Neuronal stem cell (in vitro differentiated cells): ENCODE data around the gene USF3.

Experiments
- DNase-seq: peaks from one replicate; pipeline ENCODE4 v3.0.0-alpha.2; 2013; ENCODE audit warnings: low spot score
- H2AFZ ChIP-seq: one replicate; pipeline ENCODE4 v1.6.1; 2013; ENCODE audit warnings: mild to moderate bottlenecking, low read length, inconsistent platforms
- H2AK5ac ChIP-seq: 2 replicates; pipeline ENCODE4 v1.6.1; 2013; ENCODE audit warnings: low read depth, mild to moderate bottlenecking, inconsistent platforms, low read length, moderate library complexity, mixed read lengths
- H2BK120ac ChIP-seq: 2 replicates; pipeline ENCODE4 v1.6.1; 2013; ENCODE audit warnings: low read depth, mild to moderate bottlenecking, inconsistent platforms, low read length, moderate library complexity, mixed read lengths
- H2BK12ac ChIP-seq: one replicate; pipeline ENCODE4 v1.6.1; 2013; ENCODE audit warnings: low read length, inconsistent platforms
- H2BK15ac ChIP-seq: 2 replicates; pipeline ENCODE4 v1.6.1; 2013; ENCODE audit warnings: mild to moderate bottlenecking, low read length, inconsistent platforms, mixed read lengths
- H2BK5ac ChIP-seq: one replicate; pipeline ENCODE4 v1.6.1; 2013; ENCODE audit warnings: inconsistent platforms, mild to moderate bottlenecking, low read length, moderate library complexity
- H3K14ac ChIP-seq: one replicate; pipeline ENCODE4 v1.6.1; 2013; ENCODE audit warnings: low read length, inconsistent platforms
- H3K18ac ChIP-seq: 2 replicates; pipeline ENCODE4 v1.6.1; 2013; ENCODE audit warnings: low read length, inconsistent platforms
- H3K23ac ChIP-seq: 2 replicates; pipeline ENCODE4 v1.6.1; 2013; ENCODE audit warnings: low read depth, mild to moderate bottlenecking, mixed read lengths, low read length, inconsistent platforms; ENCODE audit not compliant: poor library complexity
- H3K27ac ChIP-seq: replicated peaks from 3 replicates; pipeline ENCODE4 v1.5.1; 2013; ENCODE audit warnings: low read length, inconsistent platforms
- H3K27me3 ChIP-seq, 3 experiments: 2 replicates each; pipeline ENCODE4 v1.6.1; 2013; ENCODE audit warnings: low read length in 3 of 3, mild to moderate bottlenecking in 2 of 3, inconsistent platforms in 1 of 3, low read depth in 1 of 3, mixed read lengths in 1 of 3, moderate library complexity in 1 of 3; ENCODE audit not compliant: control insufficient read depth in 3 of 3, insufficient read depth in 3 of 3
- H3K36me3 ChIP-seq, 2 donors: replicated peaks in 1 of 2; 2 replicates each; pipeline ENCODE4 v1.6.1; 2013; ENCODE audit warnings: low read length in 2 of 2; ENCODE audit not compliant: control insufficient read depth in 2 of 2, insufficient read depth in 2 of 2
- H3K4ac ChIP-seq: 2 replicates; pipeline ENCODE4 v1.6.1; 2013; ENCODE audit warnings: inconsistent platforms, mild to moderate bottlenecking, low read length, moderate library complexity
- H3K4me1 ChIP-seq, 2 donors: 1 replicate in 1 of 2; 2 replicates in 1 of 2; pipeline ENCODE4 v1.6.1; 2013; ENCODE audit warnings: low read length in 2 of 2, low read depth in 1 of 2; ENCODE audit not compliant: control insufficient read depth in 2 of 2, insufficient read depth in 1 of 2
- H3K4me2 ChIP-seq: one replicate; pipeline ENCODE4 v1.6.1; 2013; ENCODE audit warnings: mild to moderate bottlenecking, low read length, inconsistent platforms; ENCODE audit not compliant: insufficient read depth, poor library complexity, severe bottlenecking
- H3K4me3 ChIP-seq, 2 donors: 2 replicates each; pipeline ENCODE4 v1.5.1; 2013; ENCODE audit warnings: low read length in 2 of 2, mild to moderate bottlenecking in 2 of 2, inconsistent platforms in 1 of 2, moderate library complexity in 1 of 2
- H3K79me1 ChIP-seq: one replicate; pipeline ENCODE4 v1.6.1; 2013; ENCODE audit warnings: low read depth, mild to moderate bottlenecking, inconsistent platforms, low read length, moderate library complexity
- H3K9ac ChIP-seq: one replicate; pipeline ENCODE4 v1.6.1; 2013; ENCODE audit warnings: mild to moderate bottlenecking, low read depth, low read length, inconsistent platforms; ENCODE audit not compliant: poor library complexity
- H3K9me3 ChIP-seq, 2 donors: replicated peaks in 1 of 2; 2 replicates each; pipeline versions ENCODE3 to v1.6.1; 2013; ENCODE audit warnings: low read length in 2 of 2, mild to moderate bottlenecking in 2 of 2, inconsistent platforms in 1 of 2, low read depth in 1 of 2, mixed read lengths in 1 of 2, moderate library complexity in 1 of 2; ENCODE audit not compliant: control insufficient read depth in 2 of 2, insufficient read depth in 1 of 2
- H4K8ac ChIP-seq: one replicate; pipeline ENCODE4 v1.6.1; 2013; ENCODE audit warnings: low read depth, mild to moderate bottlenecking, inconsistent platforms, low read length, moderate library complexity
- H4K91ac ChIP-seq: one replicate; pipeline ENCODE4 v1.6.1; 2013; ENCODE audit warnings: low read length, low read depth, mild to moderate bottlenecking, inconsistent platforms; ENCODE audit not compliant: poor library complexity
- WGBS, 2 donors: extraction: QIAGEN DNeasy Blood & Tissue Kit; methylation state at CpG; one replicate each; pipeline ENCODE4 v1.1.7; 2013; ENCODE audit warnings: missing lambda C conversion rate in 2 of 2, mixed read lengths in 1 of 2; ENCODE audit not compliant: insufficient read length in 2 of 2, insufficient replicate concordance in 1 of 2; ENCODE audit errors: extremely low coverage in 2 of 2; 5-methylcytosine and 5-hydroxymethylcytosine counted together

The USF3 gene

GRCh38 chr3:113607219-113607596 is 89.2 kb downstream of the USF3 start:
- H3K4me1 ChIP-seq, result peaks cover 2 to 7% of the 10 kb centered on the region in 2 donors

GRCh38 chr3:113606539-113607218 is 89.8 kb downstream of the USF3 start:
- Histone ChIP-seq H3K27me3 (no peaks in the 10 kb centered on the region), H3K9me3 (no peaks in the 10 kb centered on the region), H3K23ac (no peak overlapping the region), H3K4me1 (peaks cover 3 to 7% of the 10 kb centered on the region in 2 donors), H3K9ac (no peak overlapping the region), H3K14ac (no peak overlapping the region), H4K8ac (no peak overlapping the region), H2BK5ac (no peak overlapping the region), H3K18ac (no peak overlapping the region), H2AFZ (peak overlapping the region; percentile 64), H2BK120ac (no peak overlapping the region), H3K27ac (no peak overlapping the region), H3K79me1 (no peaks in the 10 kb centered on the region), H3K4me3 (no peak overlapping the region), H4K91ac (no peak overlapping the region), H2BK12ac (no peak overlapping the region), H3K4ac (no peak overlapping the region), H2AK5ac (no peak overlapping the region), H3K36me3 (no peaks in the 10 kb centered on the region), H3K4me2 (no peak overlapping the region), H2BK15ac (no peak overlapping the region)
- DNase-seq, result no peak
- no CpG with 5 or more reads among the region's 8 CpGs for WGBS, 2 donors

More at GRCh38 chr3:113607219-113607596, 89.2 kb downstream of the USF3 start:
- Histone ChIP-seq H3K14ac (no peak overlapping the region), H3K18ac (no peak overlapping the region), H3K36me3 (no peaks in the 10 kb centered on the region), H2BK12ac (no peak overlapping the region), H3K9ac (no peak overlapping the region), H3K4ac (no peak overlapping the region), H3K4me3 (no peak overlapping the region), H3K9me3 (no peaks in the 10 kb centered on the region), H4K8ac (no peak overlapping the region), H2AK5ac (no peak overlapping the region), H4K91ac (no peak overlapping the region), H2BK5ac (no peak overlapping the region), H3K27ac (no peak overlapping the region), H3K27me3 (no peaks in the 10 kb centered on the region), H2AFZ (peak overlapping the region; percentile 64), H2BK120ac (no peak overlapping the region), H3K4me2 (no peak overlapping the region), H3K79me1 (no peaks in the 10 kb centered on the region), H3K23ac (no peak overlapping the region), H2BK15ac (no peak overlapping the region)
- WGBS, 2 donors, result no CpG with 5 or more reads among the region's 5 CpGs
- no peak for DNase-seq

- H3K79me1 ChIP-seq, result no peaks in the 10 kb centered on the region
- H2BK12ac ChIP-seq, result no peak overlapping the region
- H3K4me2 ChIP-seq, result no peak overlapping the region
- H3K14ac ChIP-seq, result no peak overlapping the region
- no peak overlapping the region for H3K23ac ChIP-seq
- peak overlapping the region; percentile 86 for H3K18ac ChIP-seq
- no peak overlapping the region for H2BK15ac ChIP-seq
- no peak overlapping the region for H2BK120ac ChIP-seq
- no peak overlapping the region for H2AK5ac ChIP-seq
- no peak overlapping the region for H2AFZ ChIP-seq
- H3K4me3 ChIP-seq, result no peak overlapping the region
- peaks cover 3 to 7% of the 10 kb centered on the region in 2 donors for H3K4me1 ChIP-seq
- no peak overlapping the region for H2BK5ac ChIP-seq
- H3K9ac ChIP-seq, result no peak overlapping the region
- H3K4ac ChIP-seq, result no peak overlapping the region
- no CpG with 5 or more reads among the region's 11 CpGs for WGBS, 2 donors
- no peak overlapping the region for H4K91ac ChIP-seq
- H3K9me3 ChIP-seq, result no peaks in the 10 kb centered on the region
- no peak overlapping the region for H3K27ac ChIP-seq
- H3K36me3 ChIP-seq, result no peaks in the 10 kb centered on the region
- DNase-seq, result no peak
- H4K8ac ChIP-seq, result no peak overlapping the region
- no peaks in the 10 kb centered on the region for H3K27me3 ChIP-seq
Observed at GRCh38 chr3:113602836-113603235, 93.6 kb downstream of the USF3 start.

GRCh38 chr3:113602256-113602655 is 94.2 kb downstream of the USF3 start:
- WGBS, 2 donors, result no CpG with 5 or more reads among the region's 2 CpGs
- Histone ChIP-seq H2AFZ (no peak overlapping the region), H3K9ac (no peak overlapping the region), H3K27ac (no peak overlapping the region), H3K79me1 (no peaks in the 10 kb centered on the region), H3K23ac (no peak overlapping the region), H2BK15ac (no peak overlapping the region), H4K8ac (no peak overlapping the region), H3K4ac (no peak overlapping the region), H3K27me3 (no peaks in the 10 kb centered on the region), H3K36me3 (no peaks in the 10 kb centered on the region), H2BK120ac (no peak overlapping the region), H2BK12ac (no peak overlapping the region), H2AK5ac (no peak overlapping the region), H3K9me3 (no peaks in the 10 kb centered on the region), H4K91ac (no peak overlapping the region), H3K4me3 (no peak overlapping the region), H2BK5ac (no peak overlapping the region), H3K14ac (no peak overlapping the region), H3K4me1 (peaks cover 3 to 7% of the 10 kb centered on the region in 2 donors), H3K18ac (no peak overlapping the region), H3K4me2 (no peak overlapping the region)
- DNase-seq, result no peak
